H1 (cell line): ENCODE results near the gene AP2A2. TPM values are rescaled to one million over a fixed set of nuclear protein-coding genes. Genes with fewer than 3 reads are reported as not detected.

Source experiments
- CTCF ChIA-PET: fragments of 300-600 bp; sonication (Branson Sonifier 250); formaldehyde crosslinking; loops from one replicate; lab custom pipeline; 2021; ENCODE audit not compliant: partially characterized antibody; lab: Charles Lee
- POLR2A ChIA-PET: fragments of 300-600 bp; sonication (Branson Sonifier 250); formaldehyde crosslinking; loops from one replicate; lab custom pipeline; 2021; ENCODE audit warnings: inconsistent platforms; ENCODE audit not compliant: partially characterized antibody; lab: Charles Lee
- DNase-seq, 2 experiments: peaks; one replicate each; pipeline versions ENCODE4 v3.0.0 to v3.0.0-alpha.2; 2010 to 2022; ENCODE audit warnings: low spot score in 2 of 2, low read depth in 1 of 2, mixed read lengths in 1 of 2
- FAIRE-seq: peaks from 2 replicates; lab custom pipeline; 2011; peaks lifted over from hg19 to GRCh38; lab: Jason Lieb, UNC
- H2AFZ ChIP-seq: 2 replicates; pipeline ENCODE4 v1.8.1; 2012; ENCODE audit warnings: low read length, inconsistent platforms
- H2AK5ac ChIP-seq: 2 replicates; pipeline ENCODE4 v1.6.1; 2013; ENCODE audit warnings: low read depth, low read length
- H2BK120ac ChIP-seq: replicated peaks from 2 replicates; pipeline ENCODE3; 2013; ENCODE audit warnings: low read depth, low read length, inconsistent platforms
- H2BK12ac ChIP-seq: 2 replicates; pipeline ENCODE4 v1.6.1; 2013; ENCODE audit warnings: low read depth, low read length
- H2BK15ac ChIP-seq: 2 replicates; pipeline ENCODE4 v1.6.1; 2013; ENCODE audit warnings: low read length
- H2BK20ac ChIP-seq: 2 replicates; pipeline ENCODE4 v1.6.1; 2013; ENCODE audit warnings: low read length
- H2BK5ac ChIP-seq: 2 replicates; pipeline ENCODE4 v1.6.1; 2013; ENCODE audit warnings: low read depth, low read length
- H3K14ac ChIP-seq: 2 replicates; pipeline ENCODE4 v1.6.1; 2013; ENCODE audit warnings: inconsistent platforms; ENCODE audit not compliant: insufficient read length
- H3K18ac ChIP-seq: 2 replicates; pipeline ENCODE4 v1.6.1; 2013; ENCODE audit warnings: low read length; ENCODE audit errors: extremely low read depth
- H3K23ac ChIP-seq: 2 replicates; pipeline ENCODE4 v1.6.1; 2013; ENCODE audit warnings: inconsistent platforms; ENCODE audit not compliant: insufficient read length
- H3K23me2 ChIP-seq: 2 replicates; pipeline ENCODE4 v1.6.1; 2013; ENCODE audit warnings: low read depth, low read length
- H3K27ac ChIP-seq: 2 replicates; pipeline ENCODE4 v1.6.1; 2011; ENCODE audit warnings: low read depth, low read length, inconsistent platforms
- H3K27me3 ChIP-seq, 4 experiments: replicated peaks in 1 of 4; 1 replicate in 1 of 4; 2 replicates in 3 of 4; pipeline versions ENCODE4 v1.6.1 to v1.8.1; 2011 to 2013; ENCODE audit warnings: low read length in 3 of 4, mild to moderate bottlenecking in 3 of 4, inconsistent platforms in 2 of 4, mixed read lengths in 2 of 4, moderate library complexity in 1 of 4; ENCODE audit not compliant: control insufficient read depth in 3 of 4, insufficient read depth in 3 of 4; ENCODE audit errors: extremely low read depth in 1 of 4
- H3K36me3 ChIP-seq, 4 experiments: 2 replicates each; pipeline versions ENCODE4 v1.6.1 to v1.8.1; 2011 to 2013; ENCODE audit warnings: mild to moderate bottlenecking in 4 of 4, low read length in 3 of 4, moderate library complexity in 2 of 4, control low read depth in 1 of 4, inconsistent platforms in 1 of 4; ENCODE audit not compliant: insufficient read depth in 4 of 4, control insufficient read depth in 2 of 4
- H3K4ac ChIP-seq: replicated peaks from 2 replicates; pipeline ENCODE3; 2013; ENCODE audit warnings: low read length, low read depth, mixed read lengths, inconsistent platforms; ENCODE audit not compliant: insufficient read length
- H3K4me1 ChIP-seq, 4 experiments: replicated peaks in 1 of 4; 1 replicate in 1 of 4; 2 replicates in 3 of 4; pipeline versions ENCODE4 v1.6.1 to v1.8.1; 2011 to 2013; ENCODE audit warnings: low read length in 3 of 4, inconsistent platforms in 2 of 4, mixed read lengths in 1 of 4; ENCODE audit not compliant: insufficient read depth in 4 of 4, control insufficient read depth in 3 of 4
- H3K4me2 ChIP-seq, 2 experiments: 2 replicates each; pipeline versions ENCODE4 v1.6.1 to v1.8.1; 2011 to 2013; ENCODE audit warnings: low read depth in 2 of 2, low read length in 2 of 2, control low read depth in 1 of 2, inconsistent platforms in 1 of 2, mild to moderate bottlenecking in 1 of 2; ENCODE audit not compliant: insufficient read depth in 1 of 2
- H3K4me3 ChIP-seq, 4 experiments: fragments of 200-600, 300-600 bp in 1 of 4; sonication (generic), shearing (Covaris generic), sonication (Bioruptor Twin) in 1 of 4; 2 replicates each; pipeline versions ENCODE4 v1.5.1 to v1.8.1; 2011 to 2016; ENCODE audit warnings: low read length in 4 of 4, low read depth in 3 of 4, control low read depth in 2 of 4, inconsistent platforms in 2 of 4, mild to moderate bottlenecking in 2 of 4, mixed read lengths in 1 of 4, moderate library complexity in 1 of 4; ENCODE audit not compliant: insufficient read depth in 2 of 4; ENCODE audit errors: extremely low read depth in 1 of 4
- H3K56ac ChIP-seq: replicated peaks from 2 replicates; pipeline ENCODE3; 2013; ENCODE audit warnings: low read depth, mild to moderate bottlenecking, mixed read lengths, low read length, inconsistent platforms; ENCODE audit not compliant: insufficient read length
- H3K79me1 ChIP-seq: 2 replicates; pipeline ENCODE4 v1.6.1; 2013; ENCODE audit warnings: low read depth, low read length, control low read depth
- H3K79me2 ChIP-seq, 2 experiments: 2 replicates each; pipeline versions ENCODE4 v1.6.1 to v1.8.1; 2012 to 2013; ENCODE audit warnings: low read length in 2 of 2, mild to moderate bottlenecking in 2 of 2, inconsistent platforms in 1 of 2; ENCODE audit not compliant: insufficient read depth in 2 of 2, control insufficient read depth in 1 of 2
- H3K9ac ChIP-seq, 4 experiments: replicated peaks in 1 of 4; 1 replicate in 1 of 4; 2 replicates in 3 of 4; pipeline versions ENCODE4 v1.6.1 to v1.8.1; 2011 to 2013; ENCODE audit warnings: low read depth in 3 of 4, low read length in 3 of 4, control low read depth in 2 of 4, mild to moderate bottlenecking in 2 of 4, moderate library complexity in 2 of 4, inconsistent platforms in 1 of 4; ENCODE audit errors: extremely low read depth in 1 of 4
- H3K9me3 ChIP-seq, 2 experiments: 2 replicates each; pipeline versions ENCODE4 v1.6.1 to v1.8.1; 2012 to 2013; ENCODE audit warnings: mild to moderate bottlenecking in 2 of 2, moderate library complexity in 2 of 2, control low read depth in 1 of 2, inconsistent platforms in 1 of 2, low read depth in 1 of 2, low read length in 1 of 2, mixed read lengths in 1 of 2; ENCODE audit not compliant: insufficient read depth in 2 of 2
- H4K20me1 ChIP-seq, 2 experiments: replicated peaks in 1 of 2; 2 replicates each; pipeline versions ENCODE3 to v1.8.1; 2011 to 2013; ENCODE audit warnings: inconsistent platforms in 2 of 2, low read length in 2 of 2, mild to moderate bottlenecking in 1 of 2; ENCODE audit not compliant: insufficient read depth in 2 of 2, control insufficient read depth in 1 of 2
- H4K5ac ChIP-seq: 2 replicates; pipeline ENCODE4 v1.6.1; 2013; ENCODE audit warnings: low read length, low read depth, mixed read lengths, inconsistent platforms; ENCODE audit not compliant: insufficient read length
- H4K8ac ChIP-seq: 2 replicates; pipeline ENCODE4 v1.8.0; 2013; ENCODE audit warnings: mild to moderate bottlenecking, moderate library complexity, low read length, inconsistent platforms; ENCODE audit not compliant: insufficient read depth; ENCODE audit errors: extremely low read depth
- H4K91ac ChIP-seq: replicated peaks from 2 replicates; pipeline ENCODE3; 2013; ENCODE audit warnings: low read length, mixed read lengths, inconsistent platforms; ENCODE audit not compliant: insufficient read length
- BRCA1 ChIP-seq: IDR thresholded peaks from 2 replicates; pipeline ENCODE4 v1.6.1; 2012; ENCODE audit warnings: low read depth, low read length, improper control_type of control experiment
- CTCF ChIP-seq, 3 experiments: IDR thresholded peaks; 1 replicate in 2 of 3; 2 replicates in 1 of 3; pipeline versions ENCODE4 v1.5.1 to v1.6.1; 2011; ENCODE audit warnings: low read length in 3 of 3, mild to moderate bottlenecking in 3 of 3, inconsistent platforms in 2 of 3, low read depth in 1 of 3, moderate library complexity in 1 of 3; ENCODE audit not compliant: insufficient read depth in 1 of 3; ENCODE audit errors: control extremely low read depth in 1 of 3
- EZH2 ChIP-seq: fragments of 200-600 bp; sonication (generic); IDR thresholded peaks from 2 replicates; pipeline ENCODE4 v1.7.1; 2012; ENCODE audit warnings: low read depth, mild to moderate bottlenecking, moderate library complexity, low read length, inconsistent platforms; ENCODE audit not compliant: severe bottlenecking
- KDM1A ChIP-seq: fragments of 200-600, 300-600 bp; sonication (generic); IDR thresholded peaks from 2 replicates; pipeline ENCODE4 v1.7.1; 2016; ENCODE audit warnings: mild to moderate bottlenecking, low read length, borderline replicate concordance
- TAF7 ChIP-seq: optimal IDR thresholded peaks from 2 replicates; pipeline ENCODE3; 2011; ENCODE audit warnings: low read depth, mild to moderate bottlenecking, inconsistent platforms, low read length, moderate library complexity, borderline replicate concordance
- TEAD4 ChIP-seq: IDR thresholded peaks from 2 replicates; pipeline ENCODE4 v1.6.1; 2012; ENCODE audit warnings: low read depth, low read length, inconsistent platforms, mixed read lengths
- USF2 ChIP-seq: IDR thresholded peaks from 2 replicates; pipeline ENCODE4 v1.6.1; 2011; ENCODE audit warnings: low read length, improper control_type of control experiment
- WGBS, 2 experiments: shearing (Covaris generic) in 1 of 2; methylation state at CpG; one replicate each; pipeline versions ENCODE4 v1.1.6 to v1.1.7; 2013 to 2015; ENCODE audit warnings: low lambda C conversion rate in 2 of 2, mixed read lengths in 2 of 2, inconsistent platforms in 1 of 2, low coverage in 1 of 2, missing lambda C conversion rate in 1 of 2; ENCODE audit not compliant: insufficient replicate concordance in 2 of 2, insufficient coverage in 1 of 2, insufficient read length in 1 of 2; ENCODE audit errors: extremely low coverage in 1 of 2, missing lambda C conversion rate in 1 of 2; 5-methylcytosine and 5-hydroxymethylcytosine counted together
- polyA plus RNA-seq, 7 experiments: library from polyadenylated mRNA; depleted of rRNA in 3 of 7; stranded (reverse) in 5 of 7; unstranded in 2 of 7; fragments of >200 nt in 5 of 7; fragments of 200-250 nt in 2 of 7; gene quantifications; 1 replicate in 5 of 7; 2 replicates in 1 of 7; 4 replicates in 1 of 7; pipeline versions ENCODE4 v1.2.1 to v1.2.3, GENCODE V29; 2011 to 2013; ENCODE audit warnings: missing spikeins in 2 of 7, mixed read lengths in 2 of 7
- total RNA-seq: library from RNA; stranded (reverse); fragmentation: NEBNext Ultra II Directional; extraction: Animal tissue kit (Norgen Biotek cat#: 25700); gene quantifications from 2 replicates; pipeline ENCODE4 v1.2.1, GENCODE V29; 2021

AP2A2 gene
- total and polyA plus RNA-seq, 2 of the 8 experiments (the other 6 are each of a cell fraction or from before 2014, with no cell fraction given), result 50.0 to 65.0 TPM

GRCh38 chr11:977830-978720 is 52.4 kb downstream of the AP2A2 start:
- Histone ChIP-seq H3K4me2 (no peak overlapping the region), H3K9ac (no peak overlapping the region; a peak in 1 of 7 replicates), H3K18ac (no peak overlapping the region), H3K14ac (no peak overlapping the region), H2BK12ac (no peak overlapping the region), H3K23me2 (no peaks in the 10 kb centered on the region), H3K4me1 (peaks cover 0 to 6% (median 0%) of the 10 kb centered on the region in 4 experiments; a peak in 2 of 7 replicates), H2BK120ac (no peak overlapping the region), H3K56ac (no peak overlapping the region), H2BK20ac (no peak overlapping the region), H3K27ac (no peak overlapping the region), H4K91ac (no peak overlapping the region), H3K79me1 (peaks cover 5% of the 10 kb centered on the region), H2AFZ (no peak overlapping the region), H2BK15ac (no peak overlapping the region), H4K5ac (no peak overlapping the region), H4K20me1 (peaks cover 0 to 12% of the 10 kb centered on the region in 2 experiments), H3K27me3 (no peaks in the 10 kb centered on the region), H4K8ac (no peak overlapping the region; the same call in 1 of the 2 replicates), H3K23ac (no peak overlapping the region), H3K4me3 (no peak overlapping the region), H2AK5ac (no peak overlapping the region), H3K36me3 (peaks cover 8 to 20% (median 16%) of the 10 kb centered on the region in 4 experiments; a peak in 6 of 8 replicates), H2BK5ac (peak overlapping the region; percentile 35; the same call in 1 of the 2 replicates), H3K79me2 (peaks cover 0 to 3% of the 10 kb centered on the region in 2 experiments; a peak in 1 of 4 replicates), H3K9me3 (no peaks in the 10 kb centered on the region), H3K4ac (no peak overlapping the region)
- DNase-seq, result no peak
- no peak for FAIRE-seq
- 87% methylated on average over 28 of the region's 28 CpGs; no CpG with 5 or more reads in 1 of the 2 experiments for WGBS, 2 experiments
- ChIA-PET CTCF (interaction anchor here (0.9 to 2.1 kb wide), 9 partner anchors 9 to 100 kb away, joined by 3 to 9 read pairs (median 4); no protein-coding TSS in a partner anchor), POLR2A (interaction anchor here (0.9 to 1.2 kb wide), 2 partner anchors 34 to 43 kb away, joined by 4 read pairs; no protein-coding TSS in a partner anchor)
- TF ChIP-seq USF2 (no peak), TEAD4 (no peak), KDM1A (no peak), EZH2 (no peak), CTCF (IDR thresholded peaks at IDR 0.05; ENCODE audit: control extremely low read depth in 1 of 3, insufficient read depth in 1 of 3, low read depth in 1 of 3, low read length in 3 of 3) (no peak), TAF7 (no peak), BRCA1 (no peak)
